ENCODE data around the gene SARDH.

The SARDH gene

GRCh38 chr9:133638076-133638475 lies 100.1 kb downstream of the SARDH start:
- H3K4me3 ChIP-seq (ENCODE audit: low read length) = no peak overlapping the region
- H3K27me3 ChIP-seq (ENCODE audit: control insufficient read depth, low read length) = no peaks in the 10 kb centered on the region; the same call in 1 of the 2 replicates
- no peaks in the 10 kb centered on the region for H3K36me3 ChIP-seq (ENCODE audit: control insufficient read depth, low read length)
- H3K9me2 ChIP-seq (replicated peaks; ENCODE audit: control insufficient read depth, low read length) = no peaks in the 10 kb centered on the region
- H3K4me1 ChIP-seq (ENCODE audit: control insufficient read depth, low read length) = no peaks in the 10 kb centered on the region
- no peaks in the 10 kb centered on the region for H3K9me3 ChIP-seq (ENCODE audit: control insufficient read depth, insufficient read depth, low read length)
- H3K4me2 ChIP-seq (ENCODE audit: low read length) = no peak overlapping the region
- H3F3A ChIP-seq (ENCODE audit: control insufficient read depth, insufficient read depth) = no peaks in the 10 kb centered on the region
- TF ChIP-seq, protein P1, sequence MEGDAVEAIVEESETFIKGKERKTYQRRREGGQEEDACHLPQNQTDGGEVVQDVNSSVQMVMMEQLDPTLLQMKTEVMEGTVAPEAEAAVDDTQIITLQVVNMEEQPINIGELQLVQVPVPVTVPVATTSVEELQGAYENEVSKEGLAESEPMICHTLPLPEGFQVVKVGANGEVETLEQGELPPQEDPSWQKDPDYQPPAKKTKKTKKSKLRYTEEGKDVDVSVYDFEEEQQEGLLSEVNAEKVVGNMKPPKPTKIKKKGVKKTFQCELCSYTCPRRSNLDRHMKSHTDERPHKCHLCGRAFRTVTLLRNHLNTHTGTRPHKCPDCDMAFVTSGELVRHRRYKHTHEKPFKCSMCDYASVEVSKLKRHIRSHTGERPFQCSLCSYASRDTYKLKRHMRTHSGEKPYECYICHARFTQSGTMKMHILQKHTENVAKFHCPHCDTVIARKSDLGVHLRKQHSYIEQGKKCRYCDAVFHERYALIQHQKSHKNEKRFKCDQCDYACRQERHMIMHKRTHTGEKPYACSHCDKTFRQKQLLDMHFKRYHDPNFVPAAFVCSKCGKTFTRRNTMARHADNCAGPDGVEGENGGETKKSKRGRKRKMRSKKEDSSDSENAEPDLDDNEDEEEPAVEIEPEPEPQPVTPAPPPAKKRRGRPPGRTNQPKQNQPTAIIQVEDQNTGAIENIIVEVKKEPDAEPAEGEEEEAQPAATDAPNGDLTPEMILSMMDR (IDR thresholded peaks at IDR 0.05; ENCODE audit: low read depth, low read length, poor library complexity, severe bottlenecking) = no peak
- TF ChIP-seq EZH2phosphoT487 (IDR thresholded peaks at IDR 0.05; ENCODE audit: borderline replicate concordance, low read length) = no peak
- no peak overlapping the region for H3K27ac ChIP-seq (ENCODE audit: low read depth, low read length)
- H3K79me2 ChIP-seq (ENCODE audit: control insufficient read depth, low read length) = no peaks in the 10 kb centered on the region
- H4K20me1 ChIP-seq (ENCODE audit: control insufficient read depth, insufficient read depth, low read depth, low read length) = 0 out of 2 replicates have a peak, but pooled peaks cover 3% of the 10 kb centered on the region

GRCh38 chr9:133637451-133638055 lies 100.6 kb downstream of the SARDH start:
- TF ChIP-seq EZH2phosphoT487 (IDR thresholded peaks at IDR 0.05; ENCODE audit: borderline replicate concordance, low read length) = no peak
- TF ChIP-seq, protein P1 (IDR thresholded peaks at IDR 0.05; ENCODE audit: low read depth, low read length, poor library complexity, severe bottlenecking) = no peak
- H3K27me3 ChIP-seq (ENCODE audit: control insufficient read depth, low read length) = no peaks in the 10 kb centered on the region; the same call in 1 of the 2 replicates
- no peaks in the 10 kb centered on the region for H3K4me1 ChIP-seq (ENCODE audit: control insufficient read depth, low read length)
- H3K79me2 ChIP-seq (ENCODE audit: control insufficient read depth, low read length) = no peaks in the 10 kb centered on the region
- no peak overlapping the region for H3K27ac ChIP-seq (ENCODE audit: low read depth, low read length)
- no peaks in the 10 kb centered on the region for H3K9me2 ChIP-seq (replicated peaks; ENCODE audit: control insufficient read depth, low read length)
- no peaks in the 10 kb centered on the region for H3K9me3 ChIP-seq (ENCODE audit: control insufficient read depth, insufficient read depth, low read length)
- H4K20me1 ChIP-seq (ENCODE audit: control insufficient read depth, insufficient read depth, low read depth, low read length) = 0 out of 2 replicates have a peak, but pooled peaks cover 3% of the 10 kb centered on the region
- no peaks in the 10 kb centered on the region for H3F3A ChIP-seq (ENCODE audit: control insufficient read depth, insufficient read depth)
- no peak overlapping the region for H3K4me2 ChIP-seq (ENCODE audit: low read length)
- H3K4me3 ChIP-seq (ENCODE audit: low read length) = no peak overlapping the region
- H3K36me3 ChIP-seq (ENCODE audit: control insufficient read depth, low read length) = no peaks in the 10 kb centered on the region

DNA sequence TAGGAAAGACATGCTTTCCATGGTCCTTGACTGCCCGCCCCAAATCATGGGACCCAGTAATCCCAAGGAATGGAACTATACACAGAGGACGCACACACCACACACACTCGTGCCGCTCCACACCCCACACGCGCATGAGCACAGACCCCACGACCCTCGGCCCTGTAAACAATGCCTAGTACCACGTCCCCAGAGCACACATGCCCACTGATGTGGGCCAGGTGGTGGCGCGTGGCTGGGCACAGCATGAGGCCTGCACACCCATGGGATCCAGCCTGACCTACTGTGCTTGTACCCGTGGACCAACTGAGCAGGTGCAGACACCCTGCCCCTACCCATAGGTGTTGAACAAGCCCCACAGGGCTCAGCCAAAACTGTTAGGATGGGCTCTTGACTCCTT lies 101.2 kb downstream of the SARDH start:
- Histone ChIP-seq H3F3A (ENCODE audit: control insufficient read depth, insufficient read depth) (no peaks in the 10 kb centered on the region), H3K9me2 (replicated peaks; ENCODE audit: control insufficient read depth, low read length) (no peaks in the 10 kb centered on the region), H3K4me2 (ENCODE audit: low read length) (no peak overlapping the region), H3K4me3 (ENCODE audit: low read length) (no peak overlapping the region), H3K27ac (ENCODE audit: low read depth, low read length) (no peak overlapping the region), H4K20me1 (ENCODE audit: control insufficient read depth, insufficient read depth, low read depth, low read length) (0 out of 2 replicates have a peak, but pooled peaks cover 3% of the 10 kb centered on the region), H3K9me3 (ENCODE audit: control insufficient read depth, insufficient read depth, low read length) (no peaks in the 10 kb centered on the region), H3K79me2 (ENCODE audit: control insufficient read depth, low read length) (no peaks in the 10 kb centered on the region), H3K27me3 (ENCODE audit: control insufficient read depth, low read length) (no peaks in the 10 kb centered on the region; the same call in 1 of the 2 replicates), H3K4me1 (ENCODE audit: control insufficient read depth, low read length) (no peaks in the 10 kb centered on the region), H3K36me3 (ENCODE audit: control insufficient read depth, low read length) (no peaks in the 10 kb centered on the region)
- no peak for TF ChIP-seq EZH2phosphoT487 (IDR thresholded peaks at IDR 0.05; ENCODE audit: borderline replicate concordance, low read length)
- TF ChIP-seq, protein P1 (IDR thresholded peaks at IDR 0.05; ENCODE audit: low read depth, low read length, poor library complexity, severe bottlenecking) = no peak
